Measurements from ENCODE around the gene CSDE1. TPM values are rescaled to one million over a fixed set of nuclear protein-coding genes. Genes with fewer than 3 reads are reported as not detected.

The CSDE1 gene
- total and polyA plus RNA-seq, 2 donors (not counting 3 experiments of a cell fraction or from before 2014, with no cell fraction given), result 129 to 492 TPM

GRCh38 chr1:114695430-114696058 is 62.2 kb downstream of the CSDE1 start, which contains the start of gene AMPD1:
AMPD1 (minus strand) TSS chr1:114695546; CDS start chr1:114695471, 75 bp downstream.
- BruUV-seq (replicated peaks), result no TSS peak
- Histone ChIP-seq H3K4me1 (ENCODE audit: control insufficient read depth, extremely low read depth, insufficient read depth, low read length) (no peaks in the 10 kb centered on the region), H3K4me2 (ENCODE audit: insufficient read depth, low read length) (no peak within 1 kb of the TSS), H3K9me1 (replicated peaks; ENCODE audit: control insufficient read depth, extremely low read depth, insufficient read depth, low read length) (peaks cover 4% of the 10 kb centered on the region), H3K79me2 (ENCODE audit: control insufficient read depth, insufficient read depth, low read length) (no peaks in the 10 kb centered on the region), H3K9ac (replicated peaks; ENCODE audit: extremely low read depth, insufficient read depth, low read length) (no peak within 1 kb of the TSS), H3K36me3 (ENCODE audit: control insufficient read depth in 2 of 2, extremely low read depth in 1 of 2, insufficient read depth in 2 of 2, low read length in 2 of 2) (no peaks in the 10 kb centered on the region), H2AFZ (ENCODE audit: low read depth, low read length) (no peak within 1 kb of the TSS), H4K20me1 (replicated peaks; ENCODE audit: control insufficient read depth, extremely low read depth, insufficient read depth, low read length) (no peaks in the 10 kb centered on the region), H3K4me3 (replicated peaks in 1 of 3; ENCODE audit: insufficient read depth in 1 of 3, low read depth in 1 of 3, low read length in 3 of 3) (no peak within 1 kb of the TSS), H3K27ac (ENCODE audit: insufficient read depth, low read depth, low read length) (no peak within 1 kb of the TSS), H3K27me3 (ENCODE audit: control insufficient read depth in 2 of 2, insufficient read depth in 2 of 2, low read length in 2 of 2) (peaks cover 3 to 10% of the 10 kb centered on the region in 2 experiments), H3K9me3 (replicated peaks; ENCODE audit: control insufficient read depth, insufficient read depth, low read length) (no peaks in the 10 kb centered on the region)
- no peak for FAIRE-seq
- TF ChIP-seq FOS (IDR thresholded peaks at IDR 0.05; ENCODE audit: borderline replicate concordance, insufficient read depth, low read length) (no peak), POLR2AphosphoS5 (IDR thresholded peaks at IDR 0.05; ENCODE audit: insufficient read depth, low read depth, low read length) (no peak), JUN (IDR thresholded peaks at IDR 0.05; ENCODE audit: borderline replicate concordance, insufficient read depth, insufficient read length, low read depth) (no peak), EZH2 (IDR thresholded peaks at IDR 0.05; ENCODE audit: borderline replicate concordance, low read depth, low read length, severe bottlenecking) (no peak), GATA2 (IDR thresholded peaks at IDR 0.05; ENCODE audit: insufficient read depth, insufficient read length, low read depth, low read length) (no peak), POLR2A (IDR thresholded peaks at IDR 0.05; ENCODE audit: low read depth, low read length) (no peak), MYC (IDR thresholded peaks at IDR 0.05; ENCODE audit: low read depth, low read length) (no peak)
- TF ChIP-seq, protein P1, sequence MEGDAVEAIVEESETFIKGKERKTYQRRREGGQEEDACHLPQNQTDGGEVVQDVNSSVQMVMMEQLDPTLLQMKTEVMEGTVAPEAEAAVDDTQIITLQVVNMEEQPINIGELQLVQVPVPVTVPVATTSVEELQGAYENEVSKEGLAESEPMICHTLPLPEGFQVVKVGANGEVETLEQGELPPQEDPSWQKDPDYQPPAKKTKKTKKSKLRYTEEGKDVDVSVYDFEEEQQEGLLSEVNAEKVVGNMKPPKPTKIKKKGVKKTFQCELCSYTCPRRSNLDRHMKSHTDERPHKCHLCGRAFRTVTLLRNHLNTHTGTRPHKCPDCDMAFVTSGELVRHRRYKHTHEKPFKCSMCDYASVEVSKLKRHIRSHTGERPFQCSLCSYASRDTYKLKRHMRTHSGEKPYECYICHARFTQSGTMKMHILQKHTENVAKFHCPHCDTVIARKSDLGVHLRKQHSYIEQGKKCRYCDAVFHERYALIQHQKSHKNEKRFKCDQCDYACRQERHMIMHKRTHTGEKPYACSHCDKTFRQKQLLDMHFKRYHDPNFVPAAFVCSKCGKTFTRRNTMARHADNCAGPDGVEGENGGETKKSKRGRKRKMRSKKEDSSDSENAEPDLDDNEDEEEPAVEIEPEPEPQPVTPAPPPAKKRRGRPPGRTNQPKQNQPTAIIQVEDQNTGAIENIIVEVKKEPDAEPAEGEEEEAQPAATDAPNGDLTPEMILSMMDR (IDR thresholded peaks at IDR 0.05; ENCODE audit: extremely low read depth in 1 of 2, insufficient read depth in 1 of 2, low read depth in 1 of 2, low read length in 2 of 2), result no peak
- TF ChIP-seq, protein P2, sequence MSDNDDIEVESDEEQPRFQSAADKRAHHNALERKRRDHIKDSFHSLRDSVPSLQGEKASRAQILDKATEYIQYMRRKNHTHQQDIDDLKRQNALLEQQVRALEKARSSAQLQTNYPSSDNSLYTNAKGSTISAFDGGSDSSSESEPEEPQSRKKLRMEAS (IDR thresholded peaks at IDR 0.05; ENCODE audit: insufficient read depth, insufficient read length), result no peak
- intact Hi-C loops (cut with micrococcal nuclease), result no loop called here
- dilution Hi-C loops (cut with MboI; ENCODE audit: extremely low pct_ligation_motif_present, low sequenced_read_pairs), result no loop called here
- ChIA-PET CTCF (interaction anchor here (0.8 to 1.9 kb wide), 4 partner anchors 19 to 412 kb away, joined by 3 to 4 read pairs (median 3); no protein-coding TSS in a partner anchor), POLR2A (no interaction called here)
- DNase-seq (ENCODE audit: low read depth, low spot score), result no peak

Data from endothelial cell of umbilical vein (primary cell).